ENCODE data around the gene MTA3.

The MTA3 gene

GRCh38 chr2:42743659-42743990 is 175.2 kb downstream of the MTA3 start:
- peaks cover 4% of the 10 kb centered on the region for H3K4me1 ChIP-seq (ENCODE audit: low read depth, poor library complexity, severe bottlenecking)
- H3K27ac ChIP-seq, result no peak overlapping the region
- H3K9ac ChIP-seq, result no peak overlapping the region
- H2AFZ ChIP-seq (ENCODE audit: low read depth), result no peak overlapping the region
- no peak for TF ChIP-seq CTCF (conservative IDR thresholded peaks at IDR 0.05; ENCODE audit: low read depth, low read length)
- no peaks in the 10 kb centered on the region for H3K36me3 ChIP-seq (ENCODE audit: insufficient read depth)
- no peaks in the 10 kb centered on the region for H3K79me2 ChIP-seq (ENCODE audit: insufficient read depth, low read depth)
- H3K4me3 ChIP-seq (IDR thresholded peaks at IDR 0.05; ENCODE audit: insufficient read depth, low read depth, low read length), result no peak overlapping the region
- no peaks in the 10 kb centered on the region for H3K27me3 ChIP-seq (ENCODE audit: insufficient read depth, low read depth)
- no peak overlapping the region for H3K4me2 ChIP-seq
- no peaks in the 10 kb centered on the region for H4K20me1 ChIP-seq (ENCODE audit: insufficient read depth)

GRCh38 chr2:42744545-42745082 is 176.2 kb downstream of the MTA3 start:
- Histone ChIP-seq H3K79me2 (ENCODE audit: insufficient read depth, low read depth) (no peaks in the 10 kb centered on the region), H4K20me1 (ENCODE audit: insufficient read depth) (no peaks in the 10 kb centered on the region), H3K9ac (no peak overlapping the region), H3K4me2 (no peak overlapping the region), H3K27ac (no peak overlapping the region), H2AFZ (ENCODE audit: low read depth) (no peak overlapping the region), H3K27me3 (ENCODE audit: insufficient read depth, low read depth) (no peaks in the 10 kb centered on the region), H3K4me1 (ENCODE audit: low read depth, poor library complexity, severe bottlenecking) (peaks cover 4% of the 10 kb centered on the region), H3K4me3 (IDR thresholded peaks at IDR 0.05; ENCODE audit: insufficient read depth, low read depth, low read length) (no peak overlapping the region), H3K36me3 (ENCODE audit: insufficient read depth) (no peaks in the 10 kb centered on the region)
- no peak for TF ChIP-seq CTCF (conservative IDR thresholded peaks at IDR 0.05; ENCODE audit: low read depth, low read length)

GRCh38 chr2:42747422-42747821 is 179.0 kb downstream of the MTA3 start:
- no peak overlapping the region for H3K4me3 ChIP-seq (IDR thresholded peaks at IDR 0.05; ENCODE audit: insufficient read depth, low read depth, low read length)
- no peak for TF ChIP-seq CTCF (conservative IDR thresholded peaks at IDR 0.05; ENCODE audit: low read depth, low read length)
- no peak overlapping the region for H2AFZ ChIP-seq (ENCODE audit: low read depth)
- no peaks in the 10 kb centered on the region for H3K27me3 ChIP-seq (ENCODE audit: insufficient read depth, low read depth)
- no peaks in the 10 kb centered on the region for H3K79me2 ChIP-seq (ENCODE audit: insufficient read depth, low read depth)
- H3K4me1 ChIP-seq (ENCODE audit: low read depth, poor library complexity, severe bottlenecking), result peaks cover 11% of the 10 kb centered on the region
- no peaks in the 10 kb centered on the region for H3K36me3 ChIP-seq (ENCODE audit: insufficient read depth)
- H4K20me1 ChIP-seq (ENCODE audit: insufficient read depth), result no peaks in the 10 kb centered on the region
- H3K27ac ChIP-seq, result no peak overlapping the region
- no peak overlapping the region for H3K4me2 ChIP-seq
- H3K9ac ChIP-seq, result no peak overlapping the region

GRCh38 chr2:42748840-42749239 is 180.4 kb downstream of the MTA3 start:
- Histone ChIP-seq H3K4me2 (no peak overlapping the region), H3K4me3 (IDR thresholded peaks at IDR 0.05; ENCODE audit: insufficient read depth, low read depth, low read length) (no peak overlapping the region), H3K4me1 (ENCODE audit: low read depth, poor library complexity, severe bottlenecking) (peaks cover 25% of the 10 kb centered on the region), H3K9ac (no peak overlapping the region), H3K27ac (no peak overlapping the region), H3K36me3 (ENCODE audit: insufficient read depth) (no peaks in the 10 kb centered on the region), H3K27me3 (ENCODE audit: insufficient read depth, low read depth) (no peaks in the 10 kb centered on the region), H3K79me2 (ENCODE audit: insufficient read depth, low read depth) (no peaks in the 10 kb centered on the region), H2AFZ (ENCODE audit: low read depth) (no peak overlapping the region), H4K20me1 (ENCODE audit: insufficient read depth) (no peaks in the 10 kb centered on the region)
- TF ChIP-seq CTCF (conservative IDR thresholded peaks at IDR 0.05; ENCODE audit: low read depth, low read length), result no peak
